Prostate gland (tissue), 2 donors: ENCODE results near the gene ATP8B3. TPM values are rescaled to one million over a fixed set of nuclear protein-coding genes. Genes with fewer than 3 reads are reported as not detected.

Experiments used
- DNase-seq: peaks from one replicate; pipeline ENCODE4 v3.0.0-alpha.2; 2019; ENCODE audit warnings: low spot score
- H3K27ac ChIP-seq, 2 donors: fragments of 200-600 bp; sonication (generic); 2 replicates each; pipeline ENCODE4 v1.5.1; 2017 to 2019
- H3K27me3 ChIP-seq: fragments of 200-600 bp; sonication (generic); replicated peaks from 2 replicates; pipeline ENCODE4 v1.5.1; 2019; ENCODE audit not compliant: insufficient read depth
- H3K36me3 ChIP-seq, 2 donors: fragments of 200-600 bp; sonication (generic); 1 replicate in 1 of 2; 2 replicates in 1 of 2; pipeline versions ENCODE4 v1.5.1 to v1.8.1; 2017 to 2019
- H3K4me1 ChIP-seq: fragments of 200-600 bp; sonication (generic); replicated peaks from 2 replicates; pipeline ENCODE4 v1.5.1; 2019
- H3K4me3 ChIP-seq, 2 donors: fragments of 200-600 bp; sonication (generic); 2 replicates each; pipeline ENCODE4 v1.5.1; 2017 to 2019
- H3K9me3 ChIP-seq: fragments of 200-600 bp; sonication (generic); 2 replicates; pipeline ENCODE4 v1.5.1; 2017
- CTCF ChIP-seq, 4 experiments: fragments of 200-600 bp in 2 of 4; fragments of 450-650 bp in 2 of 4; sonication (generic) in 2 of 4; IDR thresholded peaks; 1 replicate in 3 of 4; 2 replicates in 1 of 4; pipeline ENCODE4 v1.5.1; 2016 to 2019; ENCODE audit warnings: antibody characterized with exemption in 4 of 4, mild to moderate bottlenecking in 2 of 4, moderate library complexity in 2 of 4
- POLR2A ChIP-seq: fragments of 450-650 bp; IDR thresholded peaks from one replicate; pipeline ENCODE4 v1.6.1; 2016; ENCODE audit warnings: antibody characterized with exemption, mild to moderate bottlenecking
- POLR2AphosphoS5 ChIP-seq: sonication (generic); formaldehyde crosslinking; IDR thresholded peaks from one replicate; pipeline ENCODE4 v1.6.1; 2017; ENCODE audit warnings: antibody characterized with exemption
- WGBS: methylation state at CpG from one replicate; pipeline ENCODE4 v1.1.5; 2018; 5-methylcytosine and 5-hydroxymethylcytosine counted together
- intact Hi-C: fragments of 100-400 bp; cut with DNase I; formaldehyde crosslinking; loops from one replicate; pipeline ENCODE4 v1.14.2; 2022
- total RNA-seq, 2 donors: library from RNA; depleted of rRNA; stranded (reverse); fragments of >200 nt; gene quantifications; one replicate each; pipeline ENCODE4 v1.1.0, GENCODE V29; 2016

ATP8B3 gene
- total RNA-seq, 2 donors from 2014 or later = 0.18 to 4.7 TPM

- intact Hi-C loops = no loop called here
- 32% methylated on average over 28 of the region's 32 CpGs for WGBS
- H3K4me3 ChIP-seq = no peak overlapping the region
- no peak for TF ChIP-seq CTCF (IDR thresholded peaks at IDR 0.05)
- no peak for TF ChIP-seq POLR2A
- no peak for TF ChIP-seq POLR2AphosphoS5
- H3K27me3 ChIP-seq = no peaks in the 10 kb centered on the region
- no peak overlapping the region for H3K27ac ChIP-seq
- H3K36me3 ChIP-seq = no peaks in the 10 kb centered on the region
- H3K4me1 ChIP-seq = peaks cover 18% of the 10 kb centered on the region
- DNase-seq = no peak
- H3K9me3 ChIP-seq = no peaks in the 10 kb centered on the region
Measured at GRCh38 chr19:1860042-1860775, 48.1 kb upstream of the ATP8B3 start.

DNA sequence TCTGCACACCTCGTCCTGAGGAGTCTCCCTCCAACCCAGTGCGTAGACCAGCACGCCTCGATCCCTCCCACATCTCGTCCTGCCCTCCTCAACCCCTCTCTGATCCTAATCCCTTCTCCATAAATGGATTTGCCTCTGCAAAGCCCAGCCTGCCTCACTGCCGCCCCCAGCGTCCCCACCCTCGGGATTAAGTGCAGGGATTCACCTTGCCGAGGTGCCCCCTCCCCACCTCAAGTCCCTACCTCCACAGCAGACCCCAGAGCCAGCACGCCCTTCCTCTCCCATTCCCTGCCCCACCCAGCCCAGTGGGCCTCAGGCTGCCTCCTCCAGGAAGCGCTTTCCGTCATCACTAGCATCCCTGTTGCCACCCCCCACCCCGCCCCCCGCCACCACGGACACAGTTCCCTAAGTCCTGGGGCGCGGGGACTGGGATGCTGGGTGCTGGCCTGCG, 47.3 kb upstream of the ATP8B3 start:
- Histone ChIP-seq H3K27me3 (no peaks in the 10 kb centered on the region), H3K36me3 (no peaks in the 10 kb centered on the region), H3K27ac (no peak overlapping the region), H3K4me3 (no peak overlapping the region), H3K9me3 (no peaks in the 10 kb centered on the region), H3K4me1 (peaks cover 18% of the 10 kb centered on the region)
- TF ChIP-seq POLR2AphosphoS5 (no peak), POLR2A (no peak), CTCF (IDR thresholded peaks at IDR 0.05) (no peak)
- no peak for DNase-seq
- intact Hi-C loops = no loop called here
- 65% methylated on average over 18 of the region's 18 CpGs for WGBS

- Histone ChIP-seq H3K4me3 (no peak overlapping the region), H3K27ac (peak overlapping the region in 1 of 2 donors; percentile 52), H3K36me3 (no peaks in the 10 kb centered on the region), H3K9me3 (no peaks in the 10 kb centered on the region), H3K27me3 (no peaks in the 10 kb centered on the region), H3K4me1 (peaks cover 18% of the 10 kb centered on the region)
- 79% methylated on average over 8 of the region's 10 CpGs for WGBS
- intact Hi-C loops = no loop called here
- TF ChIP-seq POLR2A (no peak), CTCF (IDR thresholded peaks at IDR 0.05) (no peak), POLR2AphosphoS5 (no peak)
- DNase-seq = no peak
Measured at GRCh38 chr19:1858412-1859081, 46.5 kb upstream of the ATP8B3 start.

DNA sequence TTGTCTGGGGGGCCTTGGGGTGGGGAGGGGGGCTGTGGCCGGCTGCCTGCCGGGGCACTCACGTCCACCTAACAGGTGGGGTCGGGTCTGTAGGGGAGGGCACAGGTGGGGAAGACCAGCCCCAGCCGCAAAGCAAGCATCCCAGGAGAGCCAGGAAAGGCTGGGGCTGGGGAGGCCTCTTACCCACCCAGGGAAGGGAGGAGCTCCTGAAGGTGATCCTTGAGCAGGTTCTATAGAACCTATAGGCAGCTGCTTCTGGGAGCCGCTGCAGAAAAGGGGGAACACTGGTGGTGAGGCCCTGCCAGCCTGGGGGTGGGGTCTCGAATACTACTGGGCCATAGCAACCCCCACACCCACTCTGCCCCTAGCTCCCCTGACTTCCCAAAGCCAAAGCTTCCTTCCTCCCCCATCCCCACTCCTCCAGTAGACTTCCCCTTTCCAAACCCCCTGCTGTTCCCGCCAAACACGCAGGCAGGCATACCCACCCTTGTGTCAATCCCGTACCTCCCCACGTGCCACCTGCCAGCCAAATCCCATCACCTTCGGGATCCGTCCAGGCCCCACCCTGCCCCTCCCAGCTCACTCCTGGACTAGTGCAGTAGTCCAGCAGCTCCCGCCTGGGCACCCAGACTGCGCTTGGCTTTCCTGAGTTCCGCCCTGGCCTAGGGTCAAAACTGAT, 45.7 kb upstream of the ATP8B3 start:
- Histone ChIP-seq H3K4me3 (peak overlapping the region in 1 of 2 donors; percentile 26), H3K4me1 (peaks cover 18% of the 10 kb centered on the region), H3K36me3 (no peaks in the 10 kb centered on the region), H3K9me3 (no peaks in the 10 kb centered on the region), H3K27ac (peak overlapping the region; percentile 52 to 69), H3K27me3 (no peaks in the 10 kb centered on the region)
- no peak for TF ChIP-seq CTCF (IDR thresholded peaks at IDR 0.05)
- no peak for TF ChIP-seq POLR2A
- no peak for TF ChIP-seq POLR2AphosphoS5
- no peak for DNase-seq
- intact Hi-C loops = no loop called here
- 48% methylated on average over 16 of the region's 16 CpGs for whole genome bisulfite sequencing
